ENCODE results near the gene KCNH1. TPM values are rescaled to one million over a fixed set of nuclear protein-coding genes. Genes with fewer than 3 reads are reported as not detected.

The KCNH1 gene
- polyA plus RNA-seq, 2 of the 4 experiments (the other 2 are of a cell fraction): 5.1 to 7.9 TPM

DNA sequence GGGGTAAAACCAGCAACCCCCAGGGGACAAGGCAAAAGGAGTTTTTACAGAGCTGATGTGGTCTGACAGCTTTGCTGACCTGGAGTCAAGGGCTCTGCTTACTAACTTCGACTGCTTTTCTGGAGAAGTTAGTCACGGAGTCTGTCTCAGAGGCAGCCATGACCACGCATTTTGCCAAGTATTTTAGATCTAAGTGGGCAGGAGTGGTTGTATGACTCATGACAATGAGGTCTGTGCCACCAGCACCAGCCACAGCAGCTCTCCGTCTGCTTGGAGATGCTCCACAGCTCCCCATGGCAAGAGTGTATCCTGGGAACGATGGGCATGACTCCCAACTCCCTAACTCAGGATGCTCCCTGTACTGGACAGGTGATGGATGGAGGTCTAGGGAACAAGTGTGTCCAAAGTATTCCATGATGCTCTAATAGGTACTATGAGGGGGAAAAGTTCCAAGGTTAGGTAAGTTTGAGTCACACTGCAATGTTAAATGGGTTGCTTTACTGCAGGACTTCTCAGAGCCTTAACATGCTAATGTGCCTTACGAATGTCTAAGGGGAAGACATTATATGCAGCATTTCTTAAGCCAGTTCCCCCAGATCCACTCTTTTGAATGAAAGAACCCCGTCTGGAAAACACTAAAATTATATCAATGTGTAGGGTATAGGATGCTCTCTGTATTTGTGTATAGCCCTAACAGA is 446.2 kb downstream of the KCNH1 start (continued):
- TF ChIP-seq, protein P1, sequence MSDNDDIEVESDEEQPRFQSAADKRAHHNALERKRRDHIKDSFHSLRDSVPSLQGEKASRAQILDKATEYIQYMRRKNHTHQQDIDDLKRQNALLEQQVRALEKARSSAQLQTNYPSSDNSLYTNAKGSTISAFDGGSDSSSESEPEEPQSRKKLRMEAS (IDR thresholded peaks at IDR 0.05): 0 out of 2 replicates have a peak, but pooled peaks have one; percentile 25
- TF ChIP-seq BHLHE40 (IDR thresholded peaks at IDR 0.05; ENCODE audit: low read depth, low read length): no peak
- no peak for TF ChIP-seq POLR2A (IDR thresholded peaks at IDR 0.05; ENCODE audit: low read length)
- TF ChIP-seq EHF (CRISPR knock-in tag; IDR thresholded peaks at IDR 0.05): no peak

DNA sequence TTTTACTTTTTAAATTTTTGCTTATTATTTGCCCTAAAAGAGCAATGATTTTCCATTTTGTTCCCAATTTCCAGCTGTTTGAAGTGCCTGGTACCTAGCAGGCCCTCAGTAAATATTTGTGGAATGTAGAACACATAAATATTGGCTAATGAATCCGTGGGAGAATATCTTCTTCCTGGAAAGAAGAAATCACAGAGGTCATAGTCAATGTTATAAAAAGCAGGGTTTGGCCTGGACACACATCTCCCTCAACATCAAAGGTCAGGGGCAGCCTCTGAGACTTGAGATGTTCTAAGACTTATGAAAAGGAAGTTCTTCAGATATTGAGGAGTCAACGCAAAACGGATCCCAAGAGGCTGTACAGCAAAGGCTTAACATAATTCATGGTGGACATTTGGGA is 447.1 kb downstream of the KCNH1 start:
- peak in 1 of 2 experiments; percentile 54 for DNase-seq (ENCODE audit: low read depth in 1 of 2, low spot score in 1 of 2)
- CTCF ChIA-PET: interaction anchor here (1.0 kb wide), 1 partner anchor 447 kb away, joined by 4 read pairs; the partner anchor contains the start of gene KCNH1
- peak in 1 of 2 experiments; percentile 18; a peak in 3 of 6 replicates for ATAC-seq
- H3K4me2 ChIP-seq: peak overlapping the region; percentile 48
- TF ChIP-seq, protein P2, sequence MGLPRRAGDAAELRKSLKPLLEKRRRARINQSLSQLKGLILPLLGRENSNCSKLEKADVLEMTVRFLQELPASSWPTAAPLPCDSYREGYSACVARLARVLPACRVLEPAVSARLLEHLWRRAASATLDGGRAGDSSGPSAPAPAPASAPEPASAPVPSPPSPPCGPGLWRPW (IDR thresholded peaks at IDR 0.05): no peak
- TF ChIP-seq HEYL (CRISPR knock-in tag; IDR thresholded peaks at IDR 0.05) (no peak), PHF8 (IDR thresholded peaks at IDR 0.05; ENCODE audit: borderline replicate concordance, low read depth) (no peak), NR3C1 (IDR thresholded peaks at IDR 0.05) (no peak), ZC3H11A (IDR thresholded peaks at IDR 0.05) (no peak), SREBF2 (IDR thresholded peaks at IDR 0.05) (no peak), CBX2 (IDR thresholded peaks at IDR 0.05; ENCODE audit: borderline replicate concordance, low read depth) (no peak), BHLHE40 (IDR thresholded peaks at IDR 0.05; ENCODE audit: low read depth, low read length) (no peak), NFE2L2 (conservative IDR thresholded peaks at IDR 0.05; ENCODE audit: low read length) (no peak), FOSL2 (IDR thresholded peaks at IDR 0.05) (no peak), FOSL2 (CRISPR knock-in tag; IDR thresholded peaks at IDR 0.05) (no peak), CHD4 (IDR thresholded peaks at IDR 0.05; ENCODE audit: borderline replicate concordance) (no peak)
- TF ChIP-seq, protein P1 (IDR thresholded peaks at IDR 0.05): no peak
- TF ChIP-seq, protein P3, sequence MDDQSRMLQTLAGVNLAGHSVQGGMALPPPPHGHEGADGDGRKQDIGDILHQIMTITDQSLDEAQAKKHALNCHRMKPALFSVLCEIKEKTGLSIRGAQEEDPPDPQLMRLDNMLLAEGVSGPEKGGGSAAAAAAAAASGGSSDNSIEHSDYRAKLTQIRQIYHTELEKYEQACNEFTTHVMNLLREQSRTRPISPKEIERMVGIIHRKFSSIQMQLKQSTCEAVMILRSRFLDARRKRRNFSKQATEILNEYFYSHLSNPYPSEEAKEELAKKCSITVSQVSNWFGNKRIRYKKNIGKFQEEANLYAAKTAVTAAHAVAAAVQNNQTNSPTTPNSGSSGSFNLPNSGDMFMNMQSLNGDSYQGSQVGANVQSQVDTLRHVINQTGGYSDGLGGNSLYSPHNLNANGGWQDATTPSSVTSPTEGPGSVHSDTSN (IDR thresholded peaks at IDR 0.05): no peak
- TF ChIP-seq, protein P4, sequence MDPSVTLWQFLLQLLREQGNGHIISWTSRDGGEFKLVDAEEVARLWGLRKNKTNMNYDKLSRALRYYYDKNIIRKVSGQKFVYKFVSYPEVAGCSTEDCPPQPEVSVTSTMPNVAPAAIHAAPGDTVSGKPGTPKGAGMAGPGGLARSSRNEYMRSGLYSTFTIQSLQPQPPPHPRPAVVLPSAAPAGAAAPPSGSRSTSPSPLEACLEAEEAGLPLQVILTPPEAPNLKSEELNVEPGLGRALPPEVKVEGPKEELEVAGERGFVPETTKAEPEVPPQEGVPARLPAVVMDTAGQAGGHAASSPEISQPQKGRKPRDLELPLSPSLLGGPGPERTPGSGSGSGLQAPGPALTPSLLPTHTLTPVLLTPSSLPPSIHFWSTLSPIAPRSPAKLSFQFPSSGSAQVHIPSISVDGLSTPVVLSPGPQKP (IDR thresholded peaks at IDR 0.05; ENCODE audit: low read depth, low read length): no peak
- POLR2A ChIA-PET: no interaction called here
- H3K4me3 ChIP-seq: no peak overlapping the region
- peak overlapping the region; percentile 59 to 79; a peak in 5 of 6 replicates for H3K27ac ChIP-seq
- FAIRE-seq: no peak
- peaks cover 42% of the 10 kb centered on the region for H3K4me1 ChIP-seq
- 50% methylated on average over 3 of the region's 3 CpGs for WGBS (ENCODE audit: missing lambda C conversion rate)
- no peaks in the 10 kb centered on the region for H3K9me3 ChIP-seq

DNA sequence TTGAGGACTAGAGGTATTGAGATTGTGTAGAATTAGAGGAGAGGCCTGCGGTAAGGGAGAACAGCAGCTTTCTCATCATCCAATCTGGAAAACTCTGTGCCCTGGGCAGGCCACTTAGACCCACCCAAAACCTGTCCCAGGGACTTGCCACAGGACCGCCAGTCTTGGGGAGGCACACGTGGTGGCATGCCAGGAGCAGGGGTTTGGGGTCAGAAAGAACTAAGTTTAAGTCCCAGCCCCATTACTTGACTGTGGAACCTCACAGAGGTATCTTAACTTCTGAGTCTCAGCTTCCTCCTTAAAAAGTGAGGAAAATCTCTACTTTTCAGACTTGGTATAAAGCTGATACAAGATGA is 448.7 kb downstream of the KCNH1 start:
- no peak for TF ChIP-seq FOSB (CRISPR knock-in tag; IDR thresholded peaks at IDR 0.05)
- no peak for TF ChIP-seq FOSL2 (IDR thresholded peaks at IDR 0.05)
- TF ChIP-seq FOSL2 (CRISPR knock-in tag; IDR thresholded peaks at IDR 0.05): no peak
- TF ChIP-seq RAD21 (conservative IDR thresholded peaks at IDR 0.05 in 1 of 2, IDR thresholded peaks at IDR 0.05 in 1 of 2): no peak
- Histone ChIP-seq H3K27ac (no peak overlapping the region; a peak in 1 of 6 replicates), H3K4me1 (peaks cover 40% of the 10 kb centered on the region), H3K4me3 (no peak overlapping the region), H3K4me2 (no peak overlapping the region), H3K9me3 (no peaks in the 10 kb centered on the region)
- no peak for DNase-seq (ENCODE audit: low read depth in 1 of 2, low spot score in 1 of 2)
- FAIRE-seq: no peak
- POLR2A ChIA-PET: no interaction called here
- 85% methylated on average over 3 of the region's 3 CpGs for WGBS (ENCODE audit: missing lambda C conversion rate)
- ATAC-seq: no peak
- CTCF ChIA-PET: no interaction called here

Measured in A549 (cell line).